HepG2 (cell line): ENCODE data around the gene FRAS1. TPM values are rescaled to one million over a fixed set of nuclear protein-coding genes. Genes with fewer than 3 reads are reported as not detected.

ENCODE experiments used
- ATAC-seq: fragments of 200-7000 bp; cut with Tn5 transposase; 3 replicates; pipeline ENCODE4 v1.9.1; 2020; ENCODE audit warnings: mild to moderate bottlenecking, moderate library complexity
- BruUV-seq: library from RNA; stranded (reverse); fragments of 400-500 nt; replicated peaks from 2 replicates; lab custom pipeline; 2021; lab: Mats Ljungman, UMichigan
- CTCF ChIA-PET: fragments of 300-600 bp; formaldehyde crosslinking; extraction: SDS; loops from one replicate; lab custom pipeline; 2021; ENCODE audit warnings: low total read pairs, inconsistent platforms, low intra/inter-chr PET ratio; lab: Yijun Ruan, JAX
- POLR2A ChIA-PET: fragments of 350-600 bp; sonication (Branson Sonifier 250); formaldehyde crosslinking; loops from one replicate; lab custom pipeline; 2020; ENCODE audit warnings: antibody characterized with exemption, inconsistent platforms; lab: Yijun Ruan, JAX
- DNase-seq: peaks from one replicate; pipeline ENCODE4 v3.0.0-alpha.2; 2015; ENCODE audit warnings: low spot score
- FAIRE-seq: peaks from 3 replicates; lab custom pipeline; 2011; peaks lifted over from hg19 to GRCh38; lab: Jason Lieb, UNC
- H2AFZ ChIP-seq: one replicate; pipeline ENCODE4 v1.6.1; 2011; ENCODE audit warnings: low read length, inconsistent platforms
- H3K27ac ChIP-seq: fragments of 300-600 bp; 3 replicates; pipeline ENCODE4 v1.8.0; 2011; ENCODE audit warnings: mixed run types, mild to moderate bottlenecking, mixed read lengths, low read length, inconsistent platforms; ENCODE audit not compliant: insufficient read depth; ENCODE audit errors: extremely low read length
- H3K27me3 ChIP-seq, 2 experiments: fragments of 200-600 bp in 1 of 2; 2 replicates in 1 of 2; 3 replicates in 1 of 2; pipeline versions ENCODE4 v1.6.0 to v1.8.0; 2011; ENCODE audit warnings: low read length in 2 of 2, mild to moderate bottlenecking in 2 of 2, moderate library complexity in 2 of 2, inconsistent platforms in 1 of 2; ENCODE audit not compliant: insufficient read depth in 2 of 2, control insufficient read depth in 1 of 2
- H3K36me3 ChIP-seq, 2 experiments: fragments of 200-600 bp in 1 of 2; replicated peaks in 1 of 2; 2 replicates in 1 of 2; 3 replicates in 1 of 2; pipeline versions ENCODE4 v1.5.1 to v1.8.0; 2011; ENCODE audit warnings: low read length in 2 of 2, inconsistent platforms in 1 of 2; ENCODE audit not compliant: insufficient read depth in 2 of 2, control insufficient read depth in 1 of 2
- H3K4me1 ChIP-seq: 2 replicates; pipeline ENCODE4 v1.5.1; 2012; ENCODE audit warnings: low read length, inconsistent platforms; ENCODE audit not compliant: insufficient read depth
- H3K4me2 ChIP-seq: 2 replicates; pipeline ENCODE4 v1.6.0; 2011; ENCODE audit warnings: low read depth, low read length, inconsistent platforms
- H3K4me3 ChIP-seq, 3 experiments: fragments of 200-600 bp in 1 of 3; sonication (generic), shearing (Covaris generic) in 1 of 3; replicated peaks in 1 of 3; 2 replicates each; pipeline ENCODE4 v1.5.1; 2011 to 2016; ENCODE audit warnings: low read length in 3 of 3, inconsistent platforms in 2 of 3, low read depth in 2 of 3, mild to moderate bottlenecking in 2 of 3, control low read depth in 1 of 3, mixed read lengths in 1 of 3; ENCODE audit not compliant: insufficient read depth in 1 of 3
- H3K79me2 ChIP-seq: one replicate; pipeline ENCODE4 v1.6.1; 2011; ENCODE audit warnings: low read length, inconsistent platforms; ENCODE audit not compliant: insufficient read depth
- H3K9ac ChIP-seq: 2 replicates; pipeline ENCODE4 v1.6.0; 2011; ENCODE audit warnings: mild to moderate bottlenecking, low read depth, low read length, inconsistent platforms; ENCODE audit not compliant: insufficient read depth
- H3K9me3 ChIP-seq: 2 replicates; pipeline ENCODE4 v1.5.1; 2012; ENCODE audit warnings: mild to moderate bottlenecking, low read length
- H4K20me1 ChIP-seq: 2 replicates; pipeline ENCODE4 v1.6.0; 2011; ENCODE audit warnings: inconsistent platforms, mild to moderate bottlenecking, low read length, moderate library complexity; ENCODE audit not compliant: insufficient read depth
- FOXA1 ChIP-seq, 2 experiments: fragments of 450-650 bp in 1 of 2; sonication (generic) in 1 of 2; formaldehyde crosslinking in 1 of 2; IDR thresholded peaks; 2 replicates each; pipeline versions ENCODE4 v1.4.0 to v1.6.1; 2016 to 2020; ENCODE audit warnings: missing genetic modification reagents in 1 of 2
- FOXO1 ChIP-seq: sonication (generic); formaldehyde crosslinking; IDR thresholded peaks from 2 replicates; pipeline ENCODE4 v1.4.0; 2020; ENCODE audit warnings: missing genetic modification reagents
- HDAC1 ChIP-seq: sonication (generic); formaldehyde crosslinking; IDR thresholded peaks from 2 replicates; pipeline ENCODE4 v1.5.1; 2020; ENCODE audit warnings: mild to moderate bottlenecking, missing genetic modification reagents
- HNF4A ChIP-seq: sonication (generic); formaldehyde crosslinking; IDR thresholded peaks from 2 replicates; pipeline ENCODE4 v1.4.0; 2020; ENCODE audit warnings: missing genetic modification reagents
- HOMEZ ChIP-seq: IDR thresholded peaks from 2 replicates; pipeline ENCODE4 v1.6.1; 2016; ENCODE audit warnings: low read depth
- KDM4B ChIP-seq: sonication (generic); formaldehyde crosslinking; IDR thresholded peaks from 2 replicates; pipeline ENCODE4 v1.4.0; 2020; ENCODE audit warnings: missing genetic modification reagents
- KLF16 ChIP-seq, 2 experiments: sonication (generic) in 1 of 2; formaldehyde crosslinking in 1 of 2; IDR thresholded peaks; 2 replicates each; pipeline versions ENCODE4 v1.6.1 to v1.8.0; 2016 to 2023; ENCODE audit warnings: missing genetic modification reagents in 2 of 2, missing compliant biosample characterization in 1 of 2
- KMT2B ChIP-seq: IDR thresholded peaks from 2 replicates; pipeline ENCODE4 v1.6.1; 2016; ENCODE audit warnings: missing genetic modification reagents, missing compliant biosample characterization
- NFE2 ChIP-seq: sonication (generic); formaldehyde crosslinking; IDR thresholded peaks from 2 replicates; pipeline ENCODE4 v1.4.0; 2020; ENCODE audit warnings: missing genetic modification reagents
- NONO ChIP-seq, 2 experiments: fragments of 450-650 bp in 1 of 2; sonication (generic) in 1 of 2; formaldehyde crosslinking in 1 of 2; IDR thresholded peaks in 1 of 2; conservative IDR thresholded peaks in 1 of 2; 2 replicates each; pipeline versions ENCODE4 v1.6.1 to v1.8.0; 2017 to 2022; ENCODE audit warnings: mild to moderate bottlenecking in 1 of 2, missing genetic modification reagents in 1 of 2, moderate library complexity in 1 of 2
- PBX3 ChIP-seq: sonication (generic); formaldehyde crosslinking; IDR thresholded peaks from 2 replicates; pipeline ENCODE4 v1.8.1; 2023; ENCODE audit warnings: missing genetic modification reagents, inconsistent platforms, borderline replicate concordance
- SOX13 ChIP-seq, 3 experiments: fragments of 450-650 bp in 1 of 3; sonication (generic) in 1 of 3; formaldehyde crosslinking in 1 of 3; IDR thresholded peaks in 2 of 3; conservative IDR thresholded peaks in 1 of 3; 2 replicates each; pipeline versions ENCODE4 v1.5.0 to v1.6.1; 2016 to 2020; ENCODE audit warnings: antibody characterized with exemption in 1 of 3, mild to moderate bottlenecking in 1 of 3, missing compliant biosample characterization in 1 of 3, missing genetic modification reagents in 1 of 3, moderate library complexity in 1 of 3
- TEAD3 ChIP-seq: optimal IDR thresholded peaks from 2 replicates; pipeline ENCODE3; 2016; ENCODE audit warnings: borderline replicate concordance
- ZBTB26 ChIP-seq: IDR thresholded peaks from 2 replicates; pipeline ENCODE4 v1.6.1; 2016; ENCODE audit warnings: missing compliant biosample characterization, missing genetic modification reagents, borderline replicate concordance
- ZMYM4 ChIP-seq: sonication (generic); formaldehyde crosslinking; IDR thresholded peaks from 2 replicates; pipeline ENCODE4 v1.8.1; 2023; ENCODE audit warnings: mild to moderate bottlenecking, missing genetic modification reagents
- ZNF205 ChIP-seq: IDR thresholded peaks from 2 replicates; pipeline ENCODE4 v1.6.1; 2018; ENCODE audit warnings: missing biosample characterization, missing genetic modification reagents
- ZNF292 ChIP-seq: sonication (generic); formaldehyde crosslinking; IDR thresholded peaks from 2 replicates; pipeline ENCODE4 v1.8.1; 2022; ENCODE audit warnings: mild to moderate bottlenecking, low read depth, missing genetic modification reagents, borderline replicate concordance
- ZNF556 ChIP-seq: sonication (generic); formaldehyde crosslinking; IDR thresholded peaks from 2 replicates; pipeline ENCODE4 v1.4.0; 2020; ENCODE audit warnings: mild to moderate bottlenecking, missing genetic modification reagents, borderline replicate concordance
- ZNF576 ChIP-seq: sonication (generic); formaldehyde crosslinking; IDR thresholded peaks from 2 replicates; pipeline ENCODE4 v1.4.0; 2020; ENCODE audit warnings: mild to moderate bottlenecking, missing genetic modification reagents
- ZNF766 ChIP-seq: sonication (generic); formaldehyde crosslinking; IDR thresholded peaks from 2 replicates; pipeline ENCODE4 v1.5.0; 2020; ENCODE audit warnings: missing genetic modification reagents, borderline replicate concordance
- ZNF850 ChIP-seq: sonication (generic); formaldehyde crosslinking; conservative IDR thresholded peaks from 2 replicates; pipeline ENCODE4 v1.9.0; 2021; ENCODE audit warnings: mild to moderate bottlenecking, missing genetic modification reagents
- WGBS: methylation state at CpG from one replicate; pipeline ENCODE4 v1.1.6; 2017; ENCODE audit warnings: low lambda C conversion rate; 5-methylcytosine and 5-hydroxymethylcytosine counted together
- in situ Hi-C: cut with HindIII; loops from 2 replicates; pipeline ENCODE4 v1.10.0; 2017; ENCODE audit warnings: low pct_unique_long_range_greater_than_20kb; ENCODE audit not compliant: extremely low pct_ligation_motif_present
- intact Hi-C: fragments of 100-400 bp; cut with micrococcal nuclease; formaldehyde crosslinking; loops from one replicate; pipeline ENCODE4 v1.10.0; 2022; ENCODE audit not compliant: unreplicated experiment
- polyA plus RNA-seq, 8 experiments: library from polyadenylated mRNA; depleted of rRNA in 3 of 8; stranded (reverse) in 7 of 8; unstranded in 1 of 8; fragments of >200 nt; fragmentation: Illumina TruSeq in 4 of 8; extraction: Trizol in 4 of 8; gene quantifications; 2 replicates each; pipeline versions ENCODE4 v1.2.1 to v1.2.3, GENCODE V29; 2011 to 2016; ENCODE audit warnings: low read depth in 4 of 8, missing spikeins in 1 of 8, mixed read lengths in 1 of 8; ENCODE audit not compliant: insufficient read depth in 1 of 8
- total RNA-seq, 5 experiments: library from RNA; depleted of rRNA; stranded (reverse); fragments of >200 nt; fragmentation: Illumina TruSeq; extraction: Trizol; gene quantifications; 2 replicates each; pipeline ENCODE4 v1.2.3, GENCODE V29; 2016; ENCODE audit warnings: low read depth in 1 of 5

Gene FRAS1
- total and polyA plus RNA-seq, 2 of the 13 experiments (the other 11 are each of a cell fraction or from before 2014, with no cell fraction given): 22.5 to 31.6 TPM

GRCh38 chr4:78219825-78220224 is 162.7 kb downstream of the FRAS1 start:
- DNase-seq: peak; percentile 65
- CTCF ChIA-PET: no interaction called here
- Histone ChIP-seq H4K20me1 (no peaks in the 10 kb centered on the region), H3K79me2 (peaks cover 35% of the 10 kb centered on the region), H3K4me2 (peak overlapping the region; percentile 22; the same call in 1 of the 2 replicates), H2AFZ (no peak overlapping the region), H3K9ac (no peak overlapping the region), H3K4me1 (peaks cover 47% of the 10 kb centered on the region), H3K36me3 (0 out of 5 replicates have a peak, but pooled peaks cover 0 to 1% of the 10 kb centered on the region in 2 experiments), H3K27ac (peak overlapping the region; percentile 19), H3K27me3 (no peaks in the 10 kb centered on the region), H3K4me3 (no peak overlapping the region), H3K9me3 (no peaks in the 10 kb centered on the region)
- WGBS: 14% methylated on average over 2 of the region's 2 CpGs
- in situ Hi-C loops: no loop called here
- intact Hi-C loops: loop anchor here (5.0 kb wide), 1 partner anchor 83 kb away; no protein-coding TSS in a partner anchor
- POLR2A ChIA-PET: interaction anchor here (1.5 kb wide), 2 partner anchors 10 to 161 kb away, joined by 3 to 4 read pairs; no protein-coding TSS in a partner anchor
- ATAC-seq: peak; percentile 93
- FAIRE-seq: peak; percentile 85
- no TSS peak for BruUV-seq
- TF ChIP-seq KLF16 (CRISPR knock-in tag; IDR thresholded peaks at IDR 0.05) (0 out of 4 replicates have a peak, but pooled peaks of 1 of the 2 experiments have one; percentile 9), SOX13 (IDR thresholded peaks at IDR 0.05) (no peak), SOX13 (CRISPR knock-in tag; conservative IDR thresholded peaks at IDR 0.05 in 1 of 2, IDR thresholded peaks at IDR 0.05 in 1 of 2) (0 out of 4 replicates have a peak, but pooled peaks of 1 of the 2 experiments have one; percentile 3), PBX3 (CRISPR knock-in tag) (no peak), ZNF205 (CRISPR knock-in tag) (no peak), ZMYM4 (peak; percentile 35; the same call in 1 of the 2 replicates), FOXO1 (CRISPR knock-in tag) (no peak), KMT2B (no peak), NFE2 (CRISPR knock-in tag) (no peak), ZBTB26 (CRISPR knock-in tag) (peak; percentile 70; the same call in 1 of the 2 replicates), TEAD3 (CRISPR knock-in tag) (peak; percentile 78), ZNF850 (CRISPR knock-in tag) (no peak), HDAC1 (peak; percentile 43; the same call in 1 of the 2 replicates), KDM4B (CRISPR knock-in tag) (no peak), NONO (IDR thresholded peaks at IDR 0.05) (no peak), NONO (CRISPR knock-in tag; conservative IDR thresholded peaks at IDR 0.05) (no peak), ZNF576 (CRISPR knock-in tag) (no peak), ZNF556 (CRISPR knock-in tag) (no peak), FOXA1 (IDR thresholded peaks at IDR 0.05) (no peak), FOXA1 (CRISPR knock-in tag; IDR thresholded peaks at IDR 0.05) (no peak), ZNF292 (CRISPR knock-in tag) (peak; percentile 65; the same call in 1 of the 2 replicates), ZNF766 (no peak), HNF4A (CRISPR knock-in tag) (peak; percentile 49), HOMEZ (CRISPR knock-in tag) (no peak)
